ENCODE results near the gene KRTAP6-3. TPM values are rescaled to one million over a fixed set of nuclear protein-coding genes. Genes with fewer than 3 reads are reported as not detected.

Gene KRTAP6-3
- total and polyA plus RNA-seq, 3 experiments from 2014 or later, result not detected

DNA sequence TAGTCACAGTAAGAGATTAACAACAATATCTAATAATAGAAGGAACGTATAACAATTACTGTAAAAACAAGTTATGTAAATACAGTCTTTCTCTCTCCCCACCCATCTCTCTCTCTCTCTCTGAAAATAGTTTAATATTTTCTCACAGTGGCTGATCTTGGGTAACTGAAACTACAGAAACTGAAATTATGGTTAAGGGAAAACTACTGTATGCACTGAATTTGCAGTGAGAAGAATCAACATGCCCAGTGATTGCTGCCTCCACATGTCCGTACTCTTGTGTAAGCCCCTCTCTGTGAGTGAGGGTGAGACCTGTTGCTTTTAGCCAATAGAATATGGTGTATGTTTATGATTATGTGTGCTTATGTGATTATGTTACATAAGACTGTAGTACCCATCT is 19.9 kb downstream of the KRTAP6-3 start:
- H3K36me3 Mint-ChIP-seq, result no peaks in the 10 kb centered on the region
- Histone ChIP-seq H3K9me3 (ENCODE audit: low read length) (no peaks in the 10 kb centered on the region), H3K4me1 (ENCODE audit: insufficient read depth, low read length) (no peaks in the 10 kb centered on the region), H3K27ac (ENCODE audit: low read depth, low read length) (no peak overlapping the region), H3K27me3 (ENCODE audit: insufficient read depth, low read length, poor library complexity, severe bottlenecking) (no peaks in the 10 kb centered on the region), H3K36me3 (ENCODE audit: insufficient read depth, low read length) (no peaks in the 10 kb centered on the region), H3K4me3 (ENCODE audit: low read length) (no peak overlapping the region)
- ChIA-PET CTCF (no interaction called here), POLR2A (no interaction called here)
- peaks cover 0 to 1% of the 10 kb centered on the region in 2 donors for H3K27me3 Mint-ChIP-seq
- no peaks in the 10 kb centered on the region for H3K4me1 Mint-ChIP-seq
- no peak for DNase-seq
- no peak overlapping the region for H3K27ac Mint-ChIP-seq
- no peak overlapping the region for H3K4me3 Mint-ChIP-seq
- H3K9me3 Mint-ChIP-seq, result peaks cover 2 to 17% (median 3%) of the 10 kb centered on the region in 5 donors

DNA sequence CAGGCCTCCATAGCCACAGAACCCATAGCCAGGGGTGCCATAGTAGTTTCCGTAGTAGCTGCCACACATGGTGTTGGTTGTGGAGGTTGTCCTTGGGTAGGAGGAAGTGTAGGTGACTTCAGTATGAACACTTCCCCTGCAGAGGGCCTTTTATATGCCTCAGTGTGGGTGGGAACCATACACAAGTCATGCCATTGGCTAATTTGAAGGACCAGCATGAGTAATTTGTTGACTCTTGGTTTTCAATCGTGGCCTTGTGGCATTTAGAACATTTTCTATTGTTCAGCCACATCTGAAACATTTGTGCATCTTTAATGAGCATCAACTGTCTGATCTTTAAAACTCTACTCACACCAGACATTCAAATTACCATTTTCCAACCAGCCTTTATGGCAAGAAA is 21.6 kb downstream of the KRTAP6-3 start, which contains the start of gene KRTAP6-1:
KRTAP6-1 (minus strand) TSS at position 95 of the 400 bp plus-strand sequence; CDS start at position 69, 26 bp downstream.
- H3K36me3 Mint-ChIP-seq, result no peaks in the 10 kb centered on the region
- no peak for DNase-seq
- no peak within 1 kb of the TSS for H3K27ac ChIP-seq (ENCODE audit: low read depth, low read length)
- no peak within 1 kb of the TSS for H3K4me3 ChIP-seq (ENCODE audit: low read length)
- ChIA-PET POLR2A (no interaction called here), CTCF (no interaction called here)
- H3K27me3 ChIP-seq (ENCODE audit: insufficient read depth, low read length, poor library complexity, severe bottlenecking), result no peaks in the 10 kb centered on the region
- H3K4me3 Mint-ChIP-seq, result no peak within 1 kb of the TSS
- no peaks in the 10 kb centered on the region for H3K36me3 ChIP-seq (ENCODE audit: insufficient read depth, low read length)
- no peak within 1 kb of the TSS for H3K27ac Mint-ChIP-seq
- no peaks in the 10 kb centered on the region for H3K4me1 ChIP-seq (ENCODE audit: insufficient read depth, low read length)
- H3K27me3 Mint-ChIP-seq, result peaks cover 0 to 1% of the 10 kb centered on the region in 2 donors
- H3K9me3 Mint-ChIP-seq, result peaks cover 2 to 13% (median 3%) of the 10 kb centered on the region in 5 donors
- no peaks in the 10 kb centered on the region for H3K4me1 Mint-ChIP-seq
- H3K9me3 ChIP-seq (ENCODE audit: low read length), result no peaks in the 10 kb centered on the region

DNA sequence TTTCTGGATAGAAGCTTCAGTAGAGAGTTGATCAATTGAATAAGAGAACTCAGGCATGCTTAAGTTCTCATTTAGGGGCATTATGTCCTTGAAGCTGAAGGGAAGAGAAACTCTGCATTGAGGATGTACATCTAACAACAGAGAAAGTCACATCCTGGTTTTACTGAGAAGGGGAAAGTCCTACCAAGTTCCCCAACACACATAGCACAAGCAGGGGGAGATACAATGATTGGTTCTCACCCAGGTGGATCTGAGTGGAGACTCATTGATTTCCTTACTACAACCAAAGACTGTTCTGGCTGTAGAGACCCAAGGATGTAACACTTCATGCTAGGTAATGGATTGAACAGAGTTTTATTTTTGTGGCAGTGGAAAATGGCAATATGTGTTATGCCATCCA is 23.0 kb downstream of the KRTAP6-3 start:
- Histone ChIP-seq H3K27ac (ENCODE audit: low read depth, low read length) (no peak overlapping the region), H3K9me3 (ENCODE audit: low read length) (no peaks in the 10 kb centered on the region), H3K4me3 (ENCODE audit: low read length) (no peak overlapping the region), H3K4me1 (ENCODE audit: insufficient read depth, low read length) (no peaks in the 10 kb centered on the region), H3K36me3 (ENCODE audit: insufficient read depth, low read length) (no peaks in the 10 kb centered on the region), H3K27me3 (ENCODE audit: insufficient read depth, low read length, poor library complexity, severe bottlenecking) (no peaks in the 10 kb centered on the region)
- CTCF ChIA-PET, result no interaction called here
- DNase-seq, result no peak
- H3K9me3 Mint-ChIP-seq, result peaks cover 2 to 13% (median 3%) of the 10 kb centered on the region in 5 donors
- POLR2A ChIA-PET, result no interaction called here
- H3K4me1 Mint-ChIP-seq, result no peaks in the 10 kb centered on the region
- no peaks in the 10 kb centered on the region for H3K36me3 Mint-ChIP-seq
- H3K27me3 Mint-ChIP-seq, result peaks cover 0 to 1% of the 10 kb centered on the region in 2 donors
- H3K4me3 Mint-ChIP-seq, result no peak overlapping the region
- no peak overlapping the region for H3K27ac Mint-ChIP-seq

DNA sequence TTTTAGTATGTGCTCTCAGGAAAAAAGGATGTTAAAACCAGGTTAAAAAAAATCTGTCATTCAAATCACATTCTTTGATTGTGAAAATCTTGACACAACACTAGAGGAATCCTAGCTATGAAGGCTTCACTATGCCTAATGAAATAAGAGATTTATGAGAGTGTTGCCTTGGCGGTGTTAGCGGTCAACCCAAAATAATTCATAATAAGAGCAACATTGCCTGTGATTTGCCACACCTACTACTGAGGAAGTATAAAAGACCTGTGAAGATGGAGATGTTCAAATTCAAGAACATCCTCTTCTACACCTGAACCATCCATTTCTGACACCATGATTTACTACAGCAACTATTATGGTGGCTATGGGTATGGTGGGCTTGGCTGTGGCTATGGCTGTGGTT is 23.9 kb downstream of the KRTAP6-3 start, which contains the start of gene KRTAP20-1:
KRTAP20-1 (plus strand) TSS at position 301 of the 400 bp plus-strand sequence; CDS start at position 331, 30 bp downstream.
- ChIA-PET CTCF (no interaction called here), POLR2A (no interaction called here)
- no peak within 1 kb of the TSS for H3K27ac Mint-ChIP-seq

DNA sequence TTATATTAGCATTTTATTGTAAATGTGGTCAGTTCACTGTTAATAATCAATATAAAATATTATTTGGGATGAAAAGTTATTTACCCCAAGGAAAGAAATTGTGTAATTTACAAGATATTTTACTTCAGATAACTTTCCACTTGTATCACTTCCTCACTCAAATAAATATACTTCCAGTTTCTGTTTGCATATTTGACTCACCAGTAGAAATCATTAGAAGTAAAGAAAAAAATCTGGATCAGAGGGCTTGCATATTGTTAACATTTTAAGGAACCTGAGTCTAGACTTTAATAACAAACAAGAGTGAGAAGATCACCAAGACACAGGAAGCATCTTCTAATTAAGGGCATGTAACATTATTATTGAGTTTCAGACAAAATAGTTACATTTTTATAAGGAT is 27.8 kb downstream of the KRTAP6-3 start:
- no peak overlapping the region for H3K27ac ChIP-seq (ENCODE audit: low read depth, low read length)
- H3K4me1 Mint-ChIP-seq, result no peaks in the 10 kb centered on the region
- H3K27me3 Mint-ChIP-seq, result no peaks in the 10 kb centered on the region
- POLR2A ChIA-PET, result no interaction called here
- H3K9me3 ChIP-seq (ENCODE audit: low read length), result no peaks in the 10 kb centered on the region
- no peak overlapping the region for H3K4me3 ChIP-seq (ENCODE audit: low read length)
- H3K36me3 Mint-ChIP-seq, result no peaks in the 10 kb centered on the region
- peaks cover 0 to 5% (median 0%) of the 10 kb centered on the region in 5 donors for H3K9me3 Mint-ChIP-seq
- no peaks in the 10 kb centered on the region for H3K36me3 ChIP-seq (ENCODE audit: insufficient read depth, low read length)
- no peak overlapping the region for H3K27ac Mint-ChIP-seq
- H3K4me3 Mint-ChIP-seq, result no peak overlapping the region
- H3K4me1 ChIP-seq (ENCODE audit: insufficient read depth, low read length), result no peaks in the 10 kb centered on the region
- CTCF ChIA-PET, result no interaction called here
- no peaks in the 10 kb centered on the region for H3K27me3 ChIP-seq (ENCODE audit: insufficient read depth, low read length, poor library complexity, severe bottlenecking)
- DNase-seq, result no peak

More for the DNA sequence above, 23.9 kb downstream of the KRTAP6-3 start, which contains the start of gene KRTAP20-1:
- H3K9me3 Mint-ChIP-seq, result peaks cover 0 to 5% (median 2%) of the 10 kb centered on the region in 5 donors
- Histone ChIP-seq H3K27ac (ENCODE audit: low read depth, low read length) (no peak within 1 kb of the TSS), H3K27me3 (ENCODE audit: insufficient read depth, low read length, poor library complexity, severe bottlenecking) (no peaks in the 10 kb centered on the region), H3K4me3 (ENCODE audit: low read length) (no peak within 1 kb of the TSS), H3K36me3 (ENCODE audit: insufficient read depth, low read length) (no peaks in the 10 kb centered on the region), H3K4me1 (ENCODE audit: insufficient read depth, low read length) (no peaks in the 10 kb centered on the region), H3K9me3 (ENCODE audit: low read length) (no peaks in the 10 kb centered on the region)
- no peaks in the 10 kb centered on the region for H3K36me3 Mint-ChIP-seq
- no peaks in the 10 kb centered on the region for H3K4me1 Mint-ChIP-seq
- no peak within 1 kb of the TSS for H3K4me3 Mint-ChIP-seq
- H3K27me3 Mint-ChIP-seq, result no peaks in the 10 kb centered on the region
- no peak for DNase-seq

DNA sequence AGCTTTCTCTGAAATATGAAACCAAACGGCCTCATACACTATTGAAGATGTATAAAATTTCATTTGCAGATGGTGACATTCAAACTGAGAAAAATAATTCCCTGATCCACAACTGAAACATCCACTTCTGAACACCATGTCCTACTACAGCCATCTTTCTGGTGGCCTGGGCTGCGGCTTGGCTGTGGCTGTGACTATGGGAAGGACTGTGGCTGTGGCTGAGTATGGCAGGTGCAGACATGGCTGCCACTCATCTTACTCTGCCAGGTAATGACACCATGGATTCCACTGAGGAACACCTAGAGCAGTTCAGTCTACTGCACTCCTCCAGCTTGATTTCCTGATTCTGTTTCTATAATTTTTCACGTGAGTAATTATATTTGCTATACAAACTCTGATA is 28.3 kb downstream of the KRTAP6-3 start, which contains the start of gene KRTAP20-4:
KRTAP20-4 (plus strand) TSS at position 106 of the 400 bp plus-strand sequence.
- CTCF ChIA-PET, result no interaction called here

DNA sequence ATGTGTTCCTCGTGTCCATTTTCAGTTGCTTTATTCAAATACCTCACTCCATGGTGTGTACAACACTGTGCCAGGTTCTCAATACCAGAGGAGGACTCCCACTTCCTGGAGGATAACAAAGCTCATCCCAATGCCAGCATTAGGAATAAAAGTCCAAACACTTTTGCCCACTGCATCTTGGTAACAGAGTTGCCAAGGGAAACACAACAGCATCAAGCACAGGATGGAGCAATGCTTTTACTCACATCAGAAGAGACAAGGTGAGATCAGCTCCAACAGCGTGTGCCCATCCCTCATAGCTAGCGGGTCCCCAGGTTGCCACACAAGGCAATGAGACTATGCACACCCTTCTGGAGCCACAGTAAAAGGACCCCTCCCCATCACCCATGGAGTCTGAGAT is 31.1 kb downstream of the KRTAP6-3 start:
- Mint-ChIP-seq H3K4me3 (no peak overlapping the region), H3K27ac (no peak overlapping the region), H3K4me1 (no peaks in the 10 kb centered on the region), H3K27me3 (no peaks in the 10 kb centered on the region), H3K9me3 (peaks cover 0 to 8% (median 0%) of the 10 kb centered on the region in 5 donors), H3K36me3 (no peaks in the 10 kb centered on the region)
- H3K4me3 ChIP-seq (ENCODE audit: low read length), result no peak overlapping the region
- no peak for DNase-seq
- ChIA-PET CTCF (no interaction called here), POLR2A (no interaction called here)
- H3K36me3 ChIP-seq (ENCODE audit: insufficient read depth, low read length), result no peaks in the 10 kb centered on the region
- H3K4me1 ChIP-seq (ENCODE audit: insufficient read depth, low read length), result no peaks in the 10 kb centered on the region
- H3K27me3 ChIP-seq (ENCODE audit: insufficient read depth, low read length, poor library complexity, severe bottlenecking), result no peaks in the 10 kb centered on the region
- H3K27ac ChIP-seq (ENCODE audit: low read depth, low read length), result no peak overlapping the region
- H3K9me3 ChIP-seq (ENCODE audit: low read length), result no peaks in the 10 kb centered on the region

More for the DNA sequence above, 28.3 kb downstream of the KRTAP6-3 start, which contains the start of gene KRTAP20-4:
- H3K27me3 Mint-ChIP-seq, result no peaks in the 10 kb centered on the region
- no peaks in the 10 kb centered on the region for H3K36me3 ChIP-seq (ENCODE audit: insufficient read depth, low read length)
- H3K27ac ChIP-seq (ENCODE audit: low read depth, low read length), result no peak within 1 kb of the TSS
- POLR2A ChIA-PET, result no interaction called here
- H3K4me3 Mint-ChIP-seq, result no peak within 1 kb of the TSS
- no peaks in the 10 kb centered on the region for H3K4me1 ChIP-seq (ENCODE audit: insufficient read depth, low read length)
- H3K9me3 ChIP-seq (ENCODE audit: low read length), result no peaks in the 10 kb centered on the region
- no peak within 1 kb of the TSS for H3K4me3 ChIP-seq (ENCODE audit: low read length)
- H3K36me3 Mint-ChIP-seq, result no peaks in the 10 kb centered on the region
- H3K27me3 ChIP-seq (ENCODE audit: insufficient read depth, low read length, poor library complexity, severe bottlenecking), result no peaks in the 10 kb centered on the region
- H3K4me1 Mint-ChIP-seq, result no peaks in the 10 kb centered on the region
- H3K9me3 Mint-ChIP-seq, result peaks cover 0 to 5% (median 0%) of the 10 kb centered on the region in 5 donors
- no peak within 1 kb of the TSS for H3K27ac Mint-ChIP-seq
- no peak for DNase-seq

DNA sequence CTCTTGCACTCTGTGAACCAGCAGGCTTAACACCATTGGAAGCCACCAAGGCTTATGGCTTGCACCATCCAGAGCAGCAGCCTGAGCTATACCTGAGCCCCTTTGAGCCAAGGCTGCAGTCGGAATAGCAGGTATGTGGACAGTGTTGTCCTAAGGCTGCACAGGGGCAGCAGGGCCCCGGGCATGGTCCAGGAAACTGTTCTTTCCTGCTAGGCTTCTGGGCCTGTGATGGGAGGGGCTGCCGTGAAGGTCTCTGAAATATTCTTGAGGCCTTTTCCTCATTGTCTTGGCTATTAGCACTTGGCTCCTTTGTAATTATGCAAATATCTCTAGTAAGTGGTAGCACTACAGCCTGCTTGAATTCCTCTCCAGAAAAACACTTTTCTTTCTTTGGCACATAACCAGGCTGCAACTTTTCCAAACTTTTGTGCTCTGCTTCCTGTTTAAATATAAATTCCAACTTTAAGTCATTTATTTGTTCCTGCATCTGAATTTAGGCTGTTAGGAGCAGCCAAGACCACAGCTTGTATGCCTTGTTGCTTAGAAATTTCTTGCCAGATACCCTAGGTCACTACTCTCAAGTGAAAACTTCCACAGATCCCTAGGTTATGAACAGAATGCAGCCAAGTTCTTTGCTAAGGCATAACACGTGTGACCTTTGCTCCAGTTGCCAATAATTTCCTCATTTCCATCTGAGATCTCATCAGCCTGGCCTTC is 33.4 kb downstream of the KRTAP6-3 start:
- Histone ChIP-seq H3K4me3 (ENCODE audit: low read length) (no peak overlapping the region), H3K36me3 (ENCODE audit: insufficient read depth, low read length) (no peaks in the 10 kb centered on the region), H3K4me1 (ENCODE audit: insufficient read depth, low read length) (no peaks in the 10 kb centered on the region), H3K9me3 (ENCODE audit: low read length) (no peaks in the 10 kb centered on the region), H3K27ac (ENCODE audit: low read depth, low read length) (no peak overlapping the region), H3K27me3 (ENCODE audit: insufficient read depth, low read length, poor library complexity, severe bottlenecking) (no peaks in the 10 kb centered on the region)
- ChIA-PET CTCF (no interaction called here), POLR2A (no interaction called here)
- no peak for DNase-seq
- no peak overlapping the region for H3K27ac Mint-ChIP-seq
- peaks cover 0 to 8% (median 0%) of the 10 kb centered on the region in 5 donors for H3K9me3 Mint-ChIP-seq
- no peak overlapping the region for H3K4me3 Mint-ChIP-seq
- no peaks in the 10 kb centered on the region for H3K4me1 Mint-ChIP-seq
- H3K36me3 Mint-ChIP-seq, result no peaks in the 10 kb centered on the region
- no peaks in the 10 kb centered on the region for H3K27me3 Mint-ChIP-seq

Measured in CD8-positive, alpha-beta memory T cell (primary cell).